HG03280 (cell line): ENCODE results near the gene AMBP.

Experiments used
- ATAC-seq: cut with Tn5 transposase; IDR thresholded peaks from one replicate; pipeline ENCODE4 v1.9.1; 2021; ENCODE audit warnings: mild to moderate bottlenecking, moderate library complexity; ENCODE audit not compliant: unreplicated experiment

The AMBP gene

GRCh38 chr9:114033397-114034103 lies 44.5 kb downstream of the AMBP start:
- no peak for ATAC-seq

GRCh38 chr9:114031948-114032840 lies 45.9 kb downstream of the AMBP start:
- ATAC-seq: no peak

- ATAC-seq: no peak
Measured at GRCh38 chr9:114031037-114031630, 47.0 kb downstream of the AMBP start.

- ATAC-seq: no peak
Measured at GRCh38 chr9:114030364-114030763, 47.7 kb downstream of the AMBP start.

- no peak for ATAC-seq
Measured at GRCh38 chr9:114029311-114030170, 48.6 kb downstream of the AMBP start.

- no peak for ATAC-seq
Measured at GRCh38 chr9:114028646-114029045, 49.5 kb downstream of the AMBP start.

- no peak for ATAC-seq
Measured at GRCh38 chr9:114027863-114028465, 50.1 kb downstream of the AMBP start.

GRCh38 chr9:114027159-114027862 lies 50.8 kb downstream of the AMBP start:
- ATAC-seq: no peak

- no peak for ATAC-seq
Measured at GRCh38 chr9:114026335-114026734, 51.8 kb downstream of the AMBP start.

- no peak for ATAC-seq
Measured at GRCh38 chr9:114025760-114026159, 52.3 kb downstream of the AMBP start.

GRCh38 chr9:114025196-114025753 lies 52.8 kb downstream of the AMBP start:
- ATAC-seq: no peak

GRCh38 chr9:114023961-114024360 lies 54.1 kb downstream of the AMBP start:
- no peak for ATAC-seq

- ATAC-seq: no peak
Measured at GRCh38 chr9:114021578-114021977, 56.5 kb downstream of the AMBP start.

GRCh38 chr9:114017741-114018715 lies 60.1 kb downstream of the AMBP start:
- no peak for ATAC-seq

- no peak for ATAC-seq
Measured at GRCh38 chr9:114016629-114017423, 61.3 kb downstream of the AMBP start.

GRCh38 chr9:114016101-114016500 lies 62.0 kb downstream of the AMBP start:
- no peak for ATAC-seq

GRCh38 chr9:114015607-114016006 lies 62.5 kb downstream of the AMBP start:
- ATAC-seq: no peak
